H1 (cell line): Measurements from ENCODE around the gene SPATS2L. TPM values are rescaled to one million over a fixed set of nuclear protein-coding genes. Genes with fewer than 3 reads are reported as not detected.

Experiments
- CBX8 ChIP-seq: fragments of 300-800, 300-1000 bp; sonication (generic); IDR thresholded peaks from 2 replicates; pipeline ENCODE4 v1.7.1; 2016; ENCODE audit warnings: low read depth, low read length, borderline replicate concordance
- HDAC2 ChIP-seq, 2 experiments: fragments of 300-600 bp in 1 of 2; sonication (generic) in 1 of 2; IDR thresholded peaks; 2 replicates each; pipeline ENCODE4 v1.6.1; 2011 to 2012; ENCODE audit warnings: low read depth in 2 of 2, low read length in 2 of 2, mild to moderate bottlenecking in 2 of 2, moderate library complexity in 2 of 2, borderline replicate concordance in 1 of 2, inconsistent platforms in 1 of 2
- SIRT6 ChIP-seq: IDR thresholded peaks from one replicate; pipeline ENCODE4 v1.7.1; 2012; ENCODE audit warnings: low read length, inconsistent platforms
- SUZ12 ChIP-seq: fragments of 200-600 bp; sonication (generic); IDR thresholded peaks from 2 replicates; pipeline ENCODE4 v1.6.1; 2012; ENCODE audit warnings: mild to moderate bottlenecking, inconsistent platforms, low read length, moderate library complexity, mixed read lengths
- polyA plus RNA-seq, 7 experiments: library from polyadenylated mRNA; depleted of rRNA in 3 of 7; stranded (reverse) in 5 of 7; unstranded in 2 of 7; fragments of >200 nt in 5 of 7; fragments of 200-250 nt in 2 of 7; gene quantifications; 1 replicate in 5 of 7; 2 replicates in 1 of 7; 4 replicates in 1 of 7; pipeline versions ENCODE4 v1.2.1 to v1.2.3, GENCODE V29; 2011 to 2013; ENCODE audit warnings: missing spikeins in 2 of 7, mixed read lengths in 2 of 7
- total RNA-seq: library from RNA; stranded (reverse); fragmentation: NEBNext Ultra II Directional; extraction: Animal tissue kit (Norgen Biotek cat#: 25700); gene quantifications from 2 replicates; pipeline ENCODE4 v1.2.1, GENCODE V29; 2021
- TF ChIP-seq, protein P1 (sequence below): fragments of 300-600 bp; sonication (generic); IDR thresholded peaks from 2 replicates; pipeline ENCODE4 v1.7.1; 2012; ENCODE audit warnings: low read length, moderate library complexity, mild to moderate bottlenecking, inconsistent platforms; ENCODE audit not compliant: insufficient replicate concordance
- TF ChIP-seq, protein P2 (sequence below): IDR thresholded peaks from 2 replicates; pipeline ENCODE4 v1.6.1; 2011; ENCODE audit warnings: low read length, improper control_type of control experiment

SPATS2L gene
- total and polyA plus RNA-seq, 2 of the 8 experiments (the other 6 are each of a cell fraction or from before 2014, with no cell fraction given): 67.3 to 189 TPM

DNA sequence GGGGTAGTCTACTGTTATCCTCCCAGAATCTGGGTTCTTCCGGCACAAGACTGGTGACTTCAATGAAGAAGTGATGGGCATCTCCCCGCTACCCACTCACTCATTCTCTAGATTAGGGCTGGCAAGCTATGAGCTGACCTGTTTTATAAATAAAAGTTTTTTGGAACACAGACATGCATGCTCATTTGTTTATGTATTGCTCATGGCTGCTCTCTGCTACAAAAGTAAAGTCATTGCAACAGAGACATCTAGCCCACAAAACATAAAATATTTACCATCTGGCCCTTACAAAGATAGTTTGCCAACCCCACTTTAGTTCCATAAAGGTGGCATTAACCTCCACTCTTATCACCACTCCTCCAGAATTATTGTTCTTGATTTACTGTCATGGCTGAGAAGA is 39.1 kb upstream of the SPATS2L start (continued):
- TF ChIP-seq, protein P1, sequence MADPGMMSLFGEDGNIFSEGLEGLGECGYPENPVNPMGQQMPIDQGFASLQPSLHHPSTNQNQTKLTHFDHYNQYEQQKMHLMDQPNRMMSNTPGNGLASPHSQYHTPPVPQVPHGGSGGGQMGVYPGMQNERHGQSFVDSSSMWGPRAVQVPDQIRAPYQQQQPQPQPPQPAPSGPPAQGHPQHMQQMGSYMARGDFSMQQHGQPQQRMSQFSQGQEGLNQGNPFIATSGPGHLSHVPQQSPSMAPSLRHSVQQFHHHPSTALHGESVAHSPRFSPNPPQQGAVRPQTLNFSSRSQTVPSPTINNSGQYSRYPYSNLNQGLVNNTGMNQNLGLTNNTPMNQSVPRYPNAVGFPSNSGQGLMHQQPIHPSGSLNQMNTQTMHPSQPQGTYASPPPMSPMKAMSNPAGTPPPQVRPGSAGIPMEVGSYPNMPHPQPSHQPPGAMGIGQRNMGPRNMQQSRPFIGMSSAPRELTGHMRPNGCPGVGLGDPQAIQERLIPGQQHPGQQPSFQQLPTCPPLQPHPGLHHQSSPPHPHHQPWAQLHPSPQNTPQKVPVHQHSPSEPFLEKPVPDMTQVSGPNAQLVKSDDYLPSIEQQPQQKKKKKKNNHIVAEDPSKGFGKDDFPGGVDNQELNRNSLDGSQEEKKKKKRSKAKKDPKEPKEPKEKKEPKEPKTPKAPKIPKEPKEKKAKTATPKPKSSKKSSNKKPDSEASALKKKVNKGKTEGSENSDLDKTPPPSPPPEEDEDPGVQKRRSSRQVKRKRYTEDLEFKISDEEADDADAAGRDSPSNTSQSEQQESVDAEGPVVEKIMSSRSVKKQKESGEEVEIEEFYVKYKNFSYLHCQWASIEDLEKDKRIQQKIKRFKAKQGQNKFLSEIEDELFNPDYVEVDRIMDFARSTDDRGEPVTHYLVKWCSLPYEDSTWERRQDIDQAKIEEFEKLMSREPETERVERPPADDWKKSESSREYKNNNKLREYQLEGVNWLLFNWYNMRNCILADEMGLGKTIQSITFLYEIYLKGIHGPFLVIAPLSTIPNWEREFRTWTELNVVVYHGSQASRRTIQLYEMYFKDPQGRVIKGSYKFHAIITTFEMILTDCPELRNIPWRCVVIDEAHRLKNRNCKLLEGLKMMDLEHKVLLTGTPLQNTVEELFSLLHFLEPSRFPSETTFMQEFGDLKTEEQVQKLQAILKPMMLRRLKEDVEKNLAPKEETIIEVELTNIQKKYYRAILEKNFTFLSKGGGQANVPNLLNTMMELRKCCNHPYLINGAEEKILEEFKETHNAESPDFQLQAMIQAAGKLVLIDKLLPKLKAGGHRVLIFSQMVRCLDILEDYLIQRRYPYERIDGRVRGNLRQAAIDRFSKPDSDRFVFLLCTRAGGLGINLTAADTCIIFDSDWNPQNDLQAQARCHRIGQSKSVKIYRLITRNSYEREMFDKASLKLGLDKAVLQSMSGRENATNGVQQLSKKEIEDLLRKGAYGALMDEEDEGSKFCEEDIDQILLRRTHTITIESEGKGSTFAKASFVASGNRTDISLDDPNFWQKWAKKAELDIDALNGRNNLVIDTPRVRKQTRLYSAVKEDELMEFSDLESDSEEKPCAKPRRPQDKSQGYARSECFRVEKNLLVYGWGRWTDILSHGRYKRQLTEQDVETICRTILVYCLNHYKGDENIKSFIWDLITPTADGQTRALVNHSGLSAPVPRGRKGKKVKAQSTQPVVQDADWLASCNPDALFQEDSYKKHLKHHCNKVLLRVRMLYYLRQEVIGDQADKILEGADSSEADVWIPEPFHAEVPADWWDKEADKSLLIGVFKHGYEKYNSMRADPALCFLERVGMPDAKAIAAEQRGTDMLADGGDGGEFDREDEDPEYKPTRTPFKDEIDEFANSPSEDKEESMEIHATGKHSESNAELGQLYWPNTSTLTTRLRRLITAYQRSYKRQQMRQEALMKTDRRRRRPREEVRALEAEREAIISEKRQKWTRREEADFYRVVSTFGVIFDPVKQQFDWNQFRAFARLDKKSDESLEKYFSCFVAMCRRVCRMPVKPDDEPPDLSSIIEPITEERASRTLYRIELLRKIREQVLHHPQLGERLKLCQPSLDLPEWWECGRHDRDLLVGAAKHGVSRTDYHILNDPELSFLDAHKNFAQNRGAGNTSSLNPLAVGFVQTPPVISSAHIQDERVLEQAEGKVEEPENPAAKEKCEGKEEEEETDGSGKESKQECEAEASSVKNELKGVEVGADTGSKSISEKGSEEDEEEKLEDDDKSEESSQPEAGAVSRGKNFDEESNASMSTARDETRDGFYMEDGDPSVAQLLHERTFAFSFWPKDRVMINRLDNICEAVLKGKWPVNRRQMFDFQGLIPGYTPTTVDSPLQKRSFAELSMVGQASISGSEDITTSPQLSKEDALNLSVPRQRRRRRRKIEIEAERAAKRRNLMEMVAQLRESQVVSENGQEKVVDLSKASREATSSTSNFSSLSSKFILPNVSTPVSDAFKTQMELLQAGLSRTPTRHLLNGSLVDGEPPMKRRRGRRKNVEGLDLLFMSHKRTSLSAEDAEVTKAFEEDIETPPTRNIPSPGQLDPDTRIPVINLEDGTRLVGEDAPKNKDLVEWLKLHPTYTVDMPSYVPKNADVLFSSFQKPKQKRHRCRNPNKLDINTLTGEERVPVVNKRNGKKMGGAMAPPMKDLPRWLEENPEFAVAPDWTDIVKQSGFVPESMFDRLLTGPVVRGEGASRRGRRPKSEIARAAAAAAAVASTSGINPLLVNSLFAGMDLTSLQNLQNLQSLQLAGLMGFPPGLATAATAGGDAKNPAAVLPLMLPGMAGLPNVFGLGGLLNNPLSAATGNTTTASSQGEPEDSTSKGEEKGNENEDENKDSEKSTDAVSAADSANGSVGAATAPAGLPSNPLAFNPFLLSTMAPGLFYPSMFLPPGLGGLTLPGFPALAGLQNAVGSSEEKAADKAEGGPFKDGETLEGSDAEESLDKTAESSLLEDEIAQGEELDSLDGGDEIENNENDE: no peak
- TF ChIP-seq CBX8: no peak
- TF ChIP-seq, protein P2, sequence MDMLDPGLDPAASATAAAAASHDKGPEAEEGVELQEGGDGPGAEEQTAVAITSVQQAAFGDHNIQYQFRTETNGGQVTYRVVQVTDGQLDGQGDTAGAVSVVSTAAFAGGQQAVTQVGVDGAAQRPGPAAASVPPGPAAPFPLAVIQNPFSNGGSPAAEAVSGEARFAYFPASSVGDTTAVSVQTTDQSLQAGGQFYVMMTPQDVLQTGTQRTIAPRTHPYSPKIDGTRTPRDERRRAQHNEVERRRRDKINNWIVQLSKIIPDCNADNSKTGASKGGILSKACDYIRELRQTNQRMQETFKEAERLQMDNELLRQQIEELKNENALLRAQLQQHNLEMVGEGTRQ: no peak
- no peak for TF ChIP-seq HDAC2 (IDR thresholded peaks at IDR 0.05; ENCODE audit: borderline replicate concordance in 1 of 2, low read depth in 2 of 2, low read length in 2 of 2)
- TF ChIP-seq SUZ12: no peak
- TF ChIP-seq SIRT6: no peak
